Measurements from ENCODE around the gene NLN. TPM values are rescaled to one million over a fixed set of nuclear protein-coding genes. Genes with fewer than 3 reads are reported as not detected.

NLN gene
- total and polyA plus RNA-seq, 9 of the 15 experiments (the other 6 are each of a cell fraction or from before 2014, with no cell fraction given): 6.9 to 45.2 (median 28.8) TPM

GRCh38 chr5:65696892-65697291 is 25.1 kb upstream of the NLN start:
- no peak for FAIRE-seq
- no TSS peak for BruUV-seq (replicated peaks)
- TF ChIP-seq BCL6 (CRISPR knock-in tag; IDR thresholded peaks at IDR 0.05) (no peak), NR4A1 (CRISPR knock-in tag; IDR thresholded peaks at IDR 0.05) (no peak), NR4A1 (tag; IDR thresholded peaks at IDR 0.05) (no peak), ELF1 (tag; IDR thresholded peaks at IDR 0.05) (no peak), ESRRA (IDR thresholded peaks at IDR 0.05; ENCODE audit: borderline replicate concordance, low read depth) (no peak), SMAD4 (CRISPR knock-in tag; conservative IDR thresholded peaks at IDR 0.05) (no peak), ARID4B (CRISPR knock-in tag; IDR thresholded peaks at IDR 0.05) (no peak), CEBPZ (IDR thresholded peaks at IDR 0.05; ENCODE audit: borderline replicate concordance, low read depth, low read length) (no peak), PKNOX1 (IDR thresholded peaks at IDR 0.05) (no peak), ZNF41 (CRISPR knock-in tag; conservative IDR thresholded peaks at IDR 0.05) (no peak), CBX3 (IDR thresholded peaks at IDR 0.05; ENCODE audit: borderline replicate concordance in 1 of 2, low read length in 2 of 2) (no peak)
- no peaks in the 10 kb centered on the region; the same call in 2 of the 3 replicates for H3K36me3 ChIP-seq (ENCODE audit: control insufficient read depth, insufficient read depth, low read length)
- intact Hi-C loops (cut with micrococcal nuclease): no loop called here
- ChIA-PET CTCF (ENCODE audit: low intra/inter-chr PET ratio) (no interaction called here), POLR2A (interaction anchor here (0.9 kb wide), 1 partner anchor 11 kb away, joined by 3 read pairs; no protein-coding TSS in a partner anchor)
- no peak overlapping the region for H3K4me3 ChIP-seq
- no peak overlapping the region for H3K4me2 ChIP-seq (ENCODE audit: insufficient read depth, low read length)
- no peaks in the 10 kb centered on the region for H4K20me1 ChIP-seq (replicated peaks; ENCODE audit: control insufficient read depth, insufficient read depth, low read length)
- no peak overlapping the region for H2AFZ ChIP-seq (ENCODE audit: low read depth, low read length)
- H3K27ac ChIP-seq (ENCODE audit: extremely low read depth, low read depth, low read length): no peak overlapping the region
- H3K9me3 ChIP-seq (replicated peaks; ENCODE audit: control insufficient read depth, insufficient read depth, low read depth, low read length): no peaks in the 10 kb centered on the region
- H3K9me1 ChIP-seq (ENCODE audit: control insufficient read depth, insufficient read depth, low read length): no peaks in the 10 kb centered on the region
- DNase-seq (ENCODE audit: extremely low read depth in 1 of 4, low spot score in 3 of 4): no peak
- no peaks in the 10 kb centered on the region for H3K4me1 ChIP-seq (replicated peaks in 1 of 2; ENCODE audit: control insufficient read depth in 2 of 2, insufficient read depth in 2 of 2, low read length in 2 of 2)
- no peaks in the 10 kb centered on the region for H3K79me2 ChIP-seq (ENCODE audit: control insufficient read depth, insufficient read depth, low read length)
- no peak for ATAC-seq
- no peaks in the 10 kb centered on the region for H3K27me3 ChIP-seq (ENCODE audit: control insufficient read depth in 2 of 2, insufficient read depth in 2 of 2, low read length in 2 of 2)
- H3K9ac ChIP-seq (ENCODE audit: insufficient read depth in 1 of 2, low read depth in 2 of 2, low read length in 2 of 2): no peak overlapping the region
- in situ Hi-C loops (cut with MboI): no loop called here
